BLaER1 (cell line): ENCODE results near the gene FOXP1.

Source experiments
- H3K27ac ChIP-seq: shearing (Covaris generic); formaldehyde crosslinking; 2 replicates; pipeline ENCODE4 v1.8.1; 2022
- H3K27me3 ChIP-seq: shearing (Covaris generic); formaldehyde crosslinking; 2 replicates; pipeline ENCODE4 v1.8.1; 2022
- H3K36me3 ChIP-seq: shearing (Covaris generic); formaldehyde crosslinking; 2 replicates; pipeline ENCODE4 v1.8.1; 2022
- H3K4me1 ChIP-seq: shearing (Covaris generic); formaldehyde crosslinking; 2 replicates; pipeline ENCODE4 v1.8.1; 2022
- H3K4me2 ChIP-seq: shearing (Covaris generic); formaldehyde crosslinking; 2 replicates; pipeline ENCODE4 v1.8.1; 2022
- H3K4me3 ChIP-seq: shearing (Covaris generic); formaldehyde crosslinking; 2 replicates; pipeline ENCODE4 v1.8.1; 2022
- H3K9ac ChIP-seq: shearing (Covaris generic); formaldehyde crosslinking; 2 replicates; pipeline ENCODE4 v1.8.1; 2022
- H3K9me3 ChIP-seq: shearing (Covaris generic); formaldehyde crosslinking; 2 replicates; pipeline ENCODE4 v1.8.1; 2022
- H4K20me1 ChIP-seq: shearing (Covaris generic); formaldehyde crosslinking; 2 replicates; pipeline ENCODE4 v1.8.1; 2022
- Cebpa-rat ChIP-seq: shearing (Covaris generic); IDR thresholded peaks from 2 replicates; pipeline ENCODE4 v1.8.1; 2022

Gene FOXP1

DNA sequence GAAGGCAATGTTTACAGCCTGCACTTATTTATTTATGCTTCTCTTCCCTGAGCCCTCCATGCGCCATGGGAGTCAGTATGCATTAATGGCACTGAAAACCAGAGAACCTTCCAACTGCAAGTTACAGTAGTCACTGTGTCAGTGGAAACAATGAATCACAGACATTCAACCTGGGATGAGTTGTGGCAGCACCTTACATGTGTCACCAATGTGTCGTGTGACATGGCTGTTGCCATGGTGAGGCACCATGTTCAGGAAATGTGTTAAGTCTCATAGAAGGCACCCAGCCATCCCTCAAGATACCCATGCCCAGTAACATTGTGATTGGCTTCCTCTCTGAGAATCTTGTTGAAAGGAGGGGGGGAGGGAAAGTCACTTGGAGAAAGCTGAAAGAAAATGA, 105.0 kb downstream of the FOXP1 start:
- H3K4me1 ChIP-seq, result no peaks in the 10 kb centered on the region
- no peak overlapping the region for H3K27ac ChIP-seq
- no peaks in the 10 kb centered on the region for H4K20me1 ChIP-seq
- no peak overlapping the region for H3K9ac ChIP-seq
- no peaks in the 10 kb centered on the region for H3K36me3 ChIP-seq
- no peaks in the 10 kb centered on the region for H3K27me3 ChIP-seq
- TF ChIP-seq Cebpa-rat, result no peak
- H3K4me2 ChIP-seq, result no peak overlapping the region
- H3K9me3 ChIP-seq, result peaks cover 20% of the 10 kb centered on the region; the same call in 1 of the 2 replicates
- no peak overlapping the region for H3K4me3 ChIP-seq

DNA sequence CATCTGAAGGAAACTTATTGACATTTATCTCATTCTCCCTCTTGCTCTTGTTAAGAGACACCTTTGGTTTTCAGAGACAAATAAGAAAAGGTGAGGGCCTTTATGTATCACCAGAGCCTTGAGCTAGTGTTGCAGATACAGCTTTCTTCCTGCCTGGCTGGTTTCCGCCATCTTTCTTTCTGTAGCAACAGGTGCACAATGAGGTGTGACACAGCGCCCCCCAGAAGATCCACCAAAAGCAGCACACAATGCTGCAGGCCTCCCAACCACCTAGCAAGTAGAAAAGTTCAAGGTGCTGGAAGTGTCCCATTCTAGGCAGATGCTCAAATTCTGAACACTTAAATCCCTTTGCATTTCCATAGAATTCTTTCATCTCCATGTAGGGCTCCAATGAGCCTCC, 106.6 kb downstream of the FOXP1 start:
- H3K4me2 ChIP-seq, result no peak overlapping the region
- H3K36me3 ChIP-seq, result no peaks in the 10 kb centered on the region
- no peaks in the 10 kb centered on the region for H3K4me1 ChIP-seq
- H3K9me3 ChIP-seq, result peaks cover 24% of the 10 kb centered on the region; the same call in 1 of the 2 replicates
- no peaks in the 10 kb centered on the region for H4K20me1 ChIP-seq
- no peak overlapping the region for H3K9ac ChIP-seq
- H3K27me3 ChIP-seq, result no peaks in the 10 kb centered on the region
- no peak overlapping the region for H3K4me3 ChIP-seq
- TF ChIP-seq Cebpa-rat, result no peak
- no peak overlapping the region for H3K27ac ChIP-seq

DNA sequence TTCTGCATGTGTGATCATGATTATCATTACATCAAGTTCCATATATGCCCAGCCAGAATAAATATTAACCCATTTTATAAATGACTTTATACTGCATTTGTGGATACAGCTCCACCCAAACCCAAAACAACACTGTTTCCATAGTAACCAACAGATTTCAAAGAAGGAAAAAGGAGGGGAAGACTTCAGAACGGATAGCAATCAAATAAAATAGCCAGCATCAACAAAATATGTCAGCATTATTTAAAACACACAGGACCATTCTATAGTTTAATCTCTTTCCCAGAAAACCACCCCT, 114.4 kb downstream of the FOXP1 start:
- Histone ChIP-seq H4K20me1 (no peaks in the 10 kb centered on the region), H3K4me1 (peaks cover 21% of the 10 kb centered on the region), H3K4me3 (no peak overlapping the region), H3K27me3 (no peaks in the 10 kb centered on the region), H3K4me2 (no peak overlapping the region), H3K9ac (no peak overlapping the region), H3K36me3 (no peaks in the 10 kb centered on the region), H3K27ac (no peak overlapping the region), H3K9me3 (0 out of 2 replicates have a peak, but pooled peaks cover 8% of the 10 kb centered on the region)
- no peak for TF ChIP-seq Cebpa-rat

DNA sequence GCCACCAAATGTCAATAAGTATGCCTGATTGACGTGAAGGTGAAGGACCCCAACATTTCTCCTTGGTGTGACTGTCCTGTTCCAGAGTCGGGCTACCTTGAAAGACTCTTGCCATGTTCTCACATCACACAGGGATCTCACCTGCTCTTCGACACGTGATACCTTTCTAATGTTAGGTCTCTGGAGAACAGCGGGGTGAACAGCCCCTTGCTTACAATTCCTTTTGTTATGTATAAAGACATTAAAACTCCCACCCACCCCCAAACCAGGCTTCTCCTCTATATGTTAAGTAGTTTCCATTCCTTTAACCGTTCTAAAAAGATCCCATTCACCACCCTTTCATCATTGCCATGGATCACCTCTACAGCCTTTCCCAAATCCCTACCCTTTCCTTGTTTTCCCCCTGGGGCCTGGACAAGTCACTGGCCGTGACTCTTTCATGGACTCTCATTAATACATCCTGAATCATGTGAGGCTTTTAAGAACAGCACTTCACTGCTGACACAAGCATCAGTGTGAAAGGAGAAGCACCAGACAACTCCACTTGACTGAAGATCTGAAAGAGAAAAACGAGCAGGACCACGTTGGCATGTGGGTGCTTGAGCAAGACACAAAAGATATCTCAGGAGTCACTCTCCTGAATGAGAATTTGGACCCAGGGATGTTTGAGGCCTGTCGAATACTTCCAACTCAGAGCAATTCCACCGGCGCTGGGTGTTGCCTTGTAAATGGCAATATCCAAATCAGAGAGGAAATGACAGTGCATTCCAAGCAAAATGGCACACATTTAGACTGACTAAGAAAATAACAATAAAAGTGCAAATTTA, 115.0 kb downstream of the FOXP1 start:
- no peak for TF ChIP-seq Cebpa-rat
- H4K20me1 ChIP-seq, result no peaks in the 10 kb centered on the region
- H3K4me1 ChIP-seq, result peaks cover 22% of the 10 kb centered on the region
- H3K27ac ChIP-seq, result no peak overlapping the region
- no peak overlapping the region for H3K4me2 ChIP-seq
- 0 out of 2 replicates have a peak, but pooled peaks cover 4% of the 10 kb centered on the region for H3K9me3 ChIP-seq
- H3K36me3 ChIP-seq, result no peaks in the 10 kb centered on the region
- no peak overlapping the region for H3K9ac ChIP-seq
- H3K27me3 ChIP-seq, result no peaks in the 10 kb centered on the region
- H3K4me3 ChIP-seq, result no peak overlapping the region

DNA sequence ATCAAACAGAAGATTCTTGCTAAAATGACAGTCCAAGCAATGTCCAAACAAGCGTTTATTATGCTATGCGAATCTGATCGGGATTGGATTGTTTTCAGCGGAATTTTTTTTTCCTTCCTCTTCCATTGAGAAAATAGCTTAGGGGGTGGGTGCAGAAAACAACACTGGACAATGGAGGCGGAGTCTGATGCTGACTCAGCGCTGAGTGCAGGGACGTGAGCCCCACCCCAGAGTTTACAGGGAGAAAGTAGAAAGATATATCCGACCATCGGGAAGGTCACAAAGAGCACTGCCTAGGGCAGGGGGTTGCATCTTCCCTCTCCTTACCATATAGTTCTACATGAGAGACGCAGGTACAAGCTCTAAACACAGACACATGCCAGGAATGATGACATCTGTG, 117.0 kb downstream of the FOXP1 start:
- Histone ChIP-seq H3K36me3 (no peaks in the 10 kb centered on the region), H3K9me3 (no peaks in the 10 kb centered on the region), H3K27me3 (no peaks in the 10 kb centered on the region), H3K27ac (no peak overlapping the region), H3K9ac (no peak overlapping the region), H3K4me3 (no peak overlapping the region), H4K20me1 (no peaks in the 10 kb centered on the region), H3K4me1 (peaks cover 22% of the 10 kb centered on the region), H3K4me2 (no peak overlapping the region)
- TF ChIP-seq Cebpa-rat, result no peak

DNA sequence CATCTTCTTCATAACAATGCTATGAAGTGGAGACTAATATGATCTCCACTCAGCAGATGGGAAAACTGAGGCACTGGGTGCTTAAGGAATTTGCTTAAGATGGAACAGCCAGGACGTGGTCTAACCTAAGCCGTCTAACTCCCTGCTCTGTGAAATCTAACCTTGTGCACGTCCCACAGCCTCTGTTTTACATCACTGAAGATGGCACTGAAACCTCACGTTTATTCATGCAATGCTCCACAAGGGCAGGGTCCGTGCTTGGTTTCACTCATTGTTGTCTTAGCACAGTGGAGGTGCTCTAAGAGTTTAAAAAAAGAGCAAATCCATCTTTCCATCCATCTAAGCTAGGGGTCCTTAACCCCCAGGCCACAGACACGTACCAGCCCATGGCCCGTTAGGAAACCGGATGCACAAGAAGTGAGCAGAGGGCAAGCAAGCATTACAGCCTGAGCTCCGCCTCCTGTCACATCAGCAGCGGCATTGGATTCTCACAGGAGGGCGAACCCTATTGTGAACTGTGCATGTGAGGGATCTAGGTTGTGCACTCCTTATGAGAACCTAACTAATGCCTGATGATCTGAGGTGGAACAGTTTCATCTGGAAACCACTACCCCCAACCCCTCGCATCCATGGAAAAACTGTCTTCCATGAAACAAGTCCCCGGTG, 118.0 kb downstream of the FOXP1 start:
- Histone ChIP-seq H3K36me3 (no peaks in the 10 kb centered on the region), H3K27ac (no peak overlapping the region), H3K4me3 (no peak overlapping the region), H3K4me2 (peak overlapping the region; percentile 34), H3K9me3 (no peaks in the 10 kb centered on the region), H4K20me1 (no peaks in the 10 kb centered on the region), H3K9ac (no peak overlapping the region), H3K4me1 (peaks cover 22% of the 10 kb centered on the region), H3K27me3 (no peaks in the 10 kb centered on the region)
- no peak for TF ChIP-seq Cebpa-rat

DNA sequence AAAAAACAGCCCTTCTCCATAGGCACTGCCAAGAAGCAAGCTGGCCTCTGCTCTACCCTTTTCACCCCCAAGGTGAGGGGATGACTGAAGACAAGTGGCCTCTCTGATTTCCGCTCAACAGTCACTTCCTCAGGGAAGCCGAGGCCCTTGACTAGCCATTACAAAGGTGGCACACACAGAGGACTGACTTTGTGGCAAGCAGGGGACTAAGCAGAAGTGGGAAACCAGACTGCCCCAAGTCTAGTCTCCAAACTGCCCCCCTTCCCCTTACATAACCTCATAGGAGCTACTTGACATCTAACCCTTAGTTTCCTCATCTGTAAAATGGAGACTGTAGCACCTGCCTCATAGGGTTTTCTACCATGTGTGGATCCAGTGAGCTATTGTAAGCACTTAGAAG, 118.9 kb downstream of the FOXP1 start:
- Histone ChIP-seq H3K4me1 (peaks cover 22% of the 10 kb centered on the region), H3K4me2 (peak overlapping the region; percentile 34), H3K27me3 (no peaks in the 10 kb centered on the region), H3K27ac (no peak overlapping the region), H3K36me3 (no peaks in the 10 kb centered on the region), H4K20me1 (no peaks in the 10 kb centered on the region), H3K9me3 (no peaks in the 10 kb centered on the region), H3K4me3 (no peak overlapping the region), H3K9ac (no peak overlapping the region)
- no peak for TF ChIP-seq Cebpa-rat

DNA sequence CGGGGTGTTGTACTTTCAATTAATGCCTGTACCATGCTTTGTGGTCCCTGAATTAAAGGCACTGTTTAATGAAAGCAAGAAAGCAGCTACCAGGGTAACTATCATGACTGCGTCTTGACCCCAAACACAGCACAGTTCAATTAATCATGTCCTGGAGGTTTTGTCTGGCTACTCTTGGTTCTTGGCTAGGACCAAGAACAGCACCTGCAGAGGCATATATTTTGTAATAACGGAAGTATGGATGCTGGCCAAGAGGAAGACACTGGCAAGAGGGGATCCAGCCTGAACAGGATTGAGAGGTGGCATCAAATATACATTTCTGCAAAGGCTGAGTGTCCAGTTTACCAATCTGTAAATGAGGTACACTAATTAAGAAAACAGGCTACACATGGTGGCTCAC, 119.9 kb downstream of the FOXP1 start:
- TF ChIP-seq Cebpa-rat, result no peak
- no peaks in the 10 kb centered on the region for H3K27me3 ChIP-seq
- no peak overlapping the region for H3K4me2 ChIP-seq
- H3K4me3 ChIP-seq, result no peak overlapping the region
- peaks cover 22% of the 10 kb centered on the region for H3K4me1 ChIP-seq
- H3K36me3 ChIP-seq, result no peaks in the 10 kb centered on the region
- no peaks in the 10 kb centered on the region for H4K20me1 ChIP-seq
- no peak overlapping the region for H3K27ac ChIP-seq
- H3K9me3 ChIP-seq, result no peaks in the 10 kb centered on the region
- no peak overlapping the region for H3K9ac ChIP-seq

DNA sequence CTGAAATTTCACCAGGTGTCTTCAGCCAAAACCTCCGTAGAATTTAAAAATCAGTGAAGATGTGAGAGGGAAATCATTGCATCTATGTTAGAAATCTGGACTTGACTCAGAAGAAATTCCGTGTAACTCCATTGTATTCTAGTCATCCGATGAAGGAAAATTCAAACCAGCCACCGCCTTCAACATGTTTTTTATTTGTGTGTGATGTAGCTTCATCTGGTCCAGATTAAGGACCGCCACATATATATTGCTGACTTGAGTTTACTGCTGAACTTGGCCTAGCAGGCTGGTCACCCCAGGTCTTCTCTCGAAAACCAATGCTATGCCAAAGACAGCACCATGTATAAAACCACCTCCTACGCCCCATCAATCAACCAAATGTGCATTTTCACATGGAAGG, 120.9 kb downstream of the FOXP1 start:
- 0 out of 2 replicates have a peak, but pooled peaks cover 3% of the 10 kb centered on the region for H3K27me3 ChIP-seq
- H3K9me3 ChIP-seq, result no peaks in the 10 kb centered on the region
- no peak overlapping the region for H3K4me2 ChIP-seq
- no peak overlapping the region for H3K4me3 ChIP-seq
- no peak overlapping the region for H3K27ac ChIP-seq
- no peak overlapping the region for H3K9ac ChIP-seq
- 0 out of 2 replicates have a peak, but pooled peaks cover 5% of the 10 kb centered on the region for H4K20me1 ChIP-seq
- H3K4me1 ChIP-seq, result peaks cover 22% of the 10 kb centered on the region
- H3K36me3 ChIP-seq, result no peaks in the 10 kb centered on the region
- no peak for TF ChIP-seq Cebpa-rat

DNA sequence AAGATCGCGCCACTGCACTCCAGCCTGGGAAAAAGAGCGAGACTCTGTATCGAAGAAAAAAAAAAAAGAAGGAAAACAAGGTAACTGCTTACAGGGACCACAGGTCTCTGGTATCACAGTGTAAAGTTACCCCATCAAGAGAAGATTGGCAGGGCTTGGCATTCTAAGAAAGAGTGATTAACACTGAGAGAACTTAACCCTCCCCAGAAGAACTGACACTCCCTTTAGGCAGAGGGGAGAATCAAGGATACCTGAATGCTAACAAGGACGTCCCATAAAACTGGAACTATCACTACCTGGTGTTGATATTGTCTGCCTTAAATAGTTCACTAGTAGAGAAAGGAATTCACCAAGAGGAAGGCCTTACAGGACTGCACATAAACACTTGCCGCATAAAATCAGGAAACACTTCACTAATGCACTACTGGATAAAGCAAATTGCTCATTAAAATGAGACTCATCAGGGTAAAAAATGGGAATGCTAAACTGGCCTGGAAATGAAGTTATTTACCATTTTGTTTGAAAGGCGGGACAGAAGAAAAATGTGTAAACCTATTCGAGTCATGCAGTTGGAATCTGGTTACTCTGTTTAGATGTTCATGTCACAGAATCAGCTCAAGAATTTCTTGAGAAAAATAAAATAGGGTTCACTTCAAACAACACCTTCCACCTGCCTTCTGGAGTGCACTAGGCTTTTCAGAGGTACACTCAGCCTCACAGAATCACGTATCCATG, 121.6 kb downstream of the FOXP1 start:
- Histone ChIP-seq H3K4me2 (no peak overlapping the region), H3K36me3 (no peaks in the 10 kb centered on the region), H3K27ac (no peak overlapping the region), H3K4me1 (peaks cover 22% of the 10 kb centered on the region), H4K20me1 (peaks cover 6% of the 10 kb centered on the region; the same call in 1 of the 2 replicates), H3K4me3 (no peak overlapping the region), H3K27me3 (peaks cover 7% of the 10 kb centered on the region; the same call in 1 of the 2 replicates), H3K9ac (no peak overlapping the region), H3K9me3 (no peaks in the 10 kb centered on the region)
- no peak for TF ChIP-seq Cebpa-rat
